ENCODE data around the gene TTK.

The TTK gene

GRCh38 chr6:80088637-80089036 lies 84.2 kb downstream of the TTK start:
- Histone ChIP-seq H3K9ac (ENCODE audit: low read length in 5 of 5) (no peak overlapping the region), H3K4me3 (ENCODE audit: low read depth in 1 of 5, low read length in 5 of 5) (no peak overlapping the region), H3K27ac (ENCODE audit: low read depth, low read length) (no peak overlapping the region), H3K9me3 (ENCODE audit: control insufficient read depth in 5 of 5, low read length in 5 of 5) (no peaks in the 10 kb centered on the region), H3K27me3 (ENCODE audit: control insufficient read depth in 5 of 5, insufficient read depth in 4 of 5, low read length in 5 of 5) (no peaks in the 10 kb centered on the region), H3K36me3 (ENCODE audit: control insufficient read depth in 5 of 5, insufficient read depth in 5 of 5, low read length in 5 of 5) (no peaks in the 10 kb centered on the region), H3K4me1 (ENCODE audit: control insufficient read depth in 5 of 5, insufficient read depth in 5 of 5, low read length in 5 of 5) (peaks cover 0 to 5% (median 0%) of the 10 kb centered on the region in 5 donors)

GRCh38 chr6:80091506-80091905 lies 87.1 kb downstream of the TTK start:
- Histone ChIP-seq H3K36me3 (ENCODE audit: control insufficient read depth in 5 of 5, insufficient read depth in 5 of 5, low read length in 5 of 5) (no peaks in the 10 kb centered on the region), H3K4me1 (ENCODE audit: control insufficient read depth in 5 of 5, insufficient read depth in 5 of 5, low read length in 5 of 5) (peaks cover 0 to 5% (median 0%) of the 10 kb centered on the region in 5 donors), H3K9me3 (ENCODE audit: control insufficient read depth in 5 of 5, low read length in 5 of 5) (no peaks in the 10 kb centered on the region), H3K9ac (ENCODE audit: low read length in 5 of 5) (no peak overlapping the region), H3K4me3 (ENCODE audit: low read depth in 1 of 5, low read length in 5 of 5) (no peak overlapping the region), H3K27me3 (ENCODE audit: control insufficient read depth in 5 of 5, insufficient read depth in 4 of 5, low read length in 5 of 5) (no peaks in the 10 kb centered on the region), H3K27ac (ENCODE audit: low read depth, low read length) (no peak overlapping the region)
